NT2/D1 (cell line): ENCODE results near the gene SCN9A.

Experiments
- SUZ12 ChIP-seq: IDR thresholded peaks from 2 replicates; pipeline ENCODE4 v1.6.1; 2011; ENCODE audit not compliant: insufficient read length, insufficient read depth; ENCODE audit errors: extremely low read depth
- YY1 ChIP-seq: IDR thresholded peaks from 2 replicates; pipeline ENCODE4 v1.6.1; 2011; ENCODE audit not compliant: insufficient read length, insufficient read depth
- ZNF274 ChIP-seq: IDR thresholded peaks from 2 replicates; pipeline ENCODE4 v1.6.1; 2011; ENCODE audit warnings: mild to moderate bottlenecking, low read depth, low read length

- TF ChIP-seq SUZ12 (no peak), ZNF274 (no peak), YY1 (no peak)
These were observed 3.7 kb downstream of the SCN9A start for GRCh38 chr2:166372046-166372445.
